Measurements from ENCODE around the gene ELAC1. TPM values are rescaled to one million over a fixed set of nuclear protein-coding genes. Genes with fewer than 3 reads are reported as not detected.

The ELAC1 gene
- total RNA-seq: 6.4 to 9.2 TPM (median 8.4 TPM) in 3 replicates
- long read RNA-seq, transcript ELAC1-201 (4 exons, 2,235 nt): major isoform, 7 of 8 reads
- long read RNA-seq, partial matches to known transcripts: 0 of 8 reads
- long read RNA-seq, other reads (novel, unspliced or antisense): 0 of 8 reads

DNA sequence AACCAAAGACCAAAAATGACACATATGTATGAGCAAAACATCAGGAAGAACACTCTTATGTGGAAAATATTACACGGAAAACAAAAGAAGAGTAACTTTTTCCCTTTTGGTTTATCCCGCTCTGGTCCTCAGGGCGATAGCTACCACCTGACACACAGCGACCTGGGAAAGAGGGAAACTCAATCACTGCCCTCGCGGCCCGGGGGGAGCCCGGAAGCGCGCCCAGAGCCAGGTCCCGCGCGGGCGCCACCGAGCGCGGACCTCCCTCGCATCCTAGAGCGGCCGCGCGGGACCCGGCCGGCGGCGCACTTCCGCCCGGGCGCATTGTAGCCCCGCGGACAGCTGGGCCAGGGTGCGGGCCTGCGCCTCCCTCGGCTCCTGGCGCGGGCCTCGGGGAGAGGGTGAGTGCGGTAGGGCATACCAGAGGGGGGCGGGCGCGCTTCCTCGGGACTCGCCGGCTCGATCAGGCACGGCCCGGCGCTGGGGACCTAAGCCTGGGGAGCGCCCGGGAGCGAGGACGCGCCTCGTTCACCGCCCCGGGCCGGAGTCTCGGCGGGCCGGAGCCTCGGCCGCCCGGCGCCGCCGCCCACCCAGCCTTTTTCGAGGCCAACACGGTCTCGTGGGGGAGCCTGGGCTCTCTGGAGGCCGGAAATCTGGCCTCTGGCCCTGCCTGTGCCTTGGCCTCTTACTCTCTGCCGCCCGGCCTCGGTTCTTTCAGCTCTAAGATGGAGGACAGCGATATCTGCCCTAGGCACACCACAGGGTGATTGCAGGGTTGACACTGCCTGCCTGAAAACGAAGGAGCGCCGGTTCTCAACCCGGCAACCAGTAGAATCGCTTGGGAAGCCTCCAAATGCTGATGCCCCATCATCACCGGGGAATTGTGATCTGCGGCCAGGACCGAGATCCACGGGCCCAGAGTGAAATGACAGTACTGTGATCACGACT, at the start of gene ELAC1:
Gene ELAC1 (plus strand): TSS at position 327 of the 948 bp plus-strand sequence. CDS start 6,365 bp downstream, outside the sequence.
- H3K27ac Mint-ChIP-seq (ENCODE audit: unreplicated experiment): peak within 1 kb of the TSS; percentile 94
- peak within 1 kb of the TSS; percentile 92 for H3K4me3 Mint-ChIP-seq (ENCODE audit: unreplicated experiment)
- H3K36me3 Mint-ChIP-seq (ENCODE audit: low read depth): peaks cover 5% of the 10 kb centered on the region
- peaks cover 11% of the 10 kb centered on the region for H3K9me3 Mint-ChIP-seq (ENCODE audit: low read depth)
- no peak for DNase-seq (ENCODE audit: low spot score)
- no peaks in the 10 kb centered on the region for H3K27me3 Mint-ChIP-seq (ENCODE audit: low read depth)
- TF ChIP-seq CTCF (IDR thresholded peaks at IDR 0.05): peak; percentile 41
- H3K4me1 Mint-ChIP-seq (ENCODE audit: low read depth): peaks cover 16% of the 10 kb centered on the region

- DNase-seq (ENCODE audit: low spot score): no peak
- peaks cover 21% of the 10 kb centered on the region for H3K36me3 Mint-ChIP-seq (ENCODE audit: low read depth)
- no peak for TF ChIP-seq CTCF (IDR thresholded peaks at IDR 0.05)
- H3K27me3 Mint-ChIP-seq (ENCODE audit: low read depth): no peaks in the 10 kb centered on the region
- no peak overlapping the region for H3K27ac Mint-ChIP-seq (ENCODE audit: unreplicated experiment)
- H3K4me1 Mint-ChIP-seq (ENCODE audit: low read depth): peaks cover 14% of the 10 kb centered on the region
- no peaks in the 10 kb centered on the region for H3K9me3 Mint-ChIP-seq (ENCODE audit: low read depth)
- no peak overlapping the region for H3K4me3 Mint-ChIP-seq (ENCODE audit: unreplicated experiment)
Measured at GRCh38 chr18:50918153-50918552, 49.7 kb upstream of the ELAC1 start.

- H3K36me3 Mint-ChIP-seq (ENCODE audit: low read depth): peaks cover 28% of the 10 kb centered on the region
- no peaks in the 10 kb centered on the region for H3K27me3 Mint-ChIP-seq (ENCODE audit: low read depth)
- peaks cover 9% of the 10 kb centered on the region for H3K9me3 Mint-ChIP-seq (ENCODE audit: low read depth)
- TF ChIP-seq CTCF (IDR thresholded peaks at IDR 0.05): no peak
- H3K4me3 Mint-ChIP-seq (ENCODE audit: unreplicated experiment): no peak overlapping the region
- no peak for DNase-seq (ENCODE audit: low spot score)
- no peak overlapping the region for H3K27ac Mint-ChIP-seq (ENCODE audit: unreplicated experiment)
- H3K4me1 Mint-ChIP-seq (ENCODE audit: low read depth): no peaks in the 10 kb centered on the region
Measured at GRCh38 chr18:50924372-50924771, 43.5 kb upstream of the ELAC1 start.

GRCh38 chr18:50926521-50926920, 41.3 kb upstream of the ELAC1 start:
- no peaks in the 10 kb centered on the region for H3K4me1 Mint-ChIP-seq (ENCODE audit: low read depth)
- H3K4me3 Mint-ChIP-seq (ENCODE audit: unreplicated experiment): no peak overlapping the region
- no peak overlapping the region for H3K27ac Mint-ChIP-seq (ENCODE audit: unreplicated experiment)
- TF ChIP-seq CTCF (IDR thresholded peaks at IDR 0.05): no peak
- peaks cover 23% of the 10 kb centered on the region for H3K36me3 Mint-ChIP-seq (ENCODE audit: low read depth)
- no peaks in the 10 kb centered on the region for H3K27me3 Mint-ChIP-seq (ENCODE audit: low read depth)
- DNase-seq (ENCODE audit: low spot score): no peak
- peaks cover 9% of the 10 kb centered on the region for H3K9me3 Mint-ChIP-seq (ENCODE audit: low read depth)

- peaks cover 25% of the 10 kb centered on the region for H3K36me3 Mint-ChIP-seq (ENCODE audit: low read depth)
- no peak overlapping the region for H3K27ac Mint-ChIP-seq (ENCODE audit: unreplicated experiment)
- peaks cover 5% of the 10 kb centered on the region for H3K4me1 Mint-ChIP-seq (ENCODE audit: low read depth)
- no peak overlapping the region for H3K4me3 Mint-ChIP-seq (ENCODE audit: unreplicated experiment)
- TF ChIP-seq CTCF (IDR thresholded peaks at IDR 0.05): no peak
- H3K9me3 Mint-ChIP-seq (ENCODE audit: low read depth): peaks cover 9% of the 10 kb centered on the region
- H3K27me3 Mint-ChIP-seq (ENCODE audit: low read depth): no peaks in the 10 kb centered on the region
- no peak for DNase-seq (ENCODE audit: low spot score)
Measured at GRCh38 chr18:50928551-50928950, 39.3 kb upstream of the ELAC1 start.
